HEK293 (cell line): ENCODE data around the gene PDZD2.

Experiments
- CTCF ChIA-PET: fragments of 350-600 bp; formaldehyde crosslinking; extraction: SDS; loops from one replicate; lab custom pipeline; 2021; ENCODE audit warnings: antibody characterized with exemption; lab: Yijun Ruan, JAX
- POLR2A ChIA-PET: fragments of 300-600 bp; formaldehyde crosslinking; extraction: SDS; loops from one replicate; lab custom pipeline; 2020; ENCODE audit warnings: antibody characterized with exemption, inconsistent platforms; lab: Yijun Ruan, JAX
- H3K27ac ChIP-seq: fragments of 200-500 bp; sonication (Bioruptor generic); 2 replicates; pipeline ENCODE4 v1.5.1; 2014; ENCODE audit warnings: low read depth, low read length, control low read depth, inconsistent platforms; ENCODE audit errors: extremely low read depth
- H3K36me3 ChIP-seq, 2 experiments: fragments of 200-500 bp in 1 of 2; sonication (Bioruptor generic) in 1 of 2; 1 replicate in 1 of 2; 2 replicates in 1 of 2; pipeline ENCODE4 v1.5.1; 2014 to 2017; ENCODE audit warnings: inconsistent platforms in 2 of 2, low read length in 2 of 2; ENCODE audit not compliant: control insufficient read depth in 2 of 2, insufficient read depth in 1 of 2
- H3K4me1 ChIP-seq: fragments of 200-500 bp; sonication (Bioruptor generic); 2 replicates; pipeline ENCODE4 v1.5.1; 2014; ENCODE audit warnings: mild to moderate bottlenecking, low read length, inconsistent platforms; ENCODE audit not compliant: control insufficient read depth, insufficient read depth
- H3K4me3 ChIP-seq: 2 replicates; pipeline ENCODE4 v1.5.1; 2011; ENCODE audit warnings: low read depth, mild to moderate bottlenecking, control low read depth, low read length, moderate library complexity
- H3K9me3 ChIP-seq: fragments of 200-500 bp; sonication (Bioruptor generic); 2 replicates; pipeline ENCODE4 v1.5.1; 2014; ENCODE audit warnings: low read depth, low read length, inconsistent platforms; ENCODE audit not compliant: control insufficient read depth, insufficient read depth
- MYNN ChIP-seq: fragments of 450-650 bp; formaldehyde crosslinking; IDR thresholded peaks from 2 replicates; pipeline ENCODE4 v1.5.1; 2016; ENCODE audit warnings: missing biosample characterization, missing genetic modification characterization, borderline replicate concordance
- PRDM10 ChIP-seq: fragments of 450-650 bp; formaldehyde crosslinking; IDR thresholded peaks from 2 replicates; pipeline ENCODE4 v1.5.1; 2016; ENCODE audit warnings: missing biosample characterization, missing genetic modification characterization
- PRDM6 ChIP-seq: fragments of 450-650 bp; formaldehyde crosslinking; IDR thresholded peaks from 2 replicates; pipeline ENCODE4 v1.5.1; 2017; ENCODE audit warnings: missing biosample characterization, missing genetic modification characterization
- ZBTB8A ChIP-seq: fragments of 450-650 bp; formaldehyde crosslinking; IDR thresholded peaks from 2 replicates; pipeline ENCODE4 v1.5.1; 2016; ENCODE audit warnings: missing biosample characterization, missing genetic modification characterization
- ZNF157 ChIP-seq: fragments of 450-650 bp; formaldehyde crosslinking; IDR thresholded peaks from 2 replicates; pipeline ENCODE4 v1.5.1; 2016; ENCODE audit warnings: missing biosample characterization, missing genetic modification characterization
- ZNF366 ChIP-seq: fragments of 450-650 bp; formaldehyde crosslinking; conservative IDR thresholded peaks from 2 replicates; pipeline ENCODE4 v1.5.1; 2016; ENCODE audit warnings: missing biosample characterization, missing genetic modification characterization
- ZNF394 ChIP-seq: fragments of 450-650 bp; formaldehyde crosslinking; IDR thresholded peaks from 2 replicates; pipeline ENCODE4 v1.5.1; 2016; ENCODE audit warnings: missing biosample characterization, missing genetic modification characterization, mild to moderate bottlenecking, moderate library complexity, borderline replicate concordance
- ZNF555 ChIP-seq: fragments of 450-650 bp; formaldehyde crosslinking; conservative IDR thresholded peaks from 2 replicates; pipeline ENCODE4 v1.5.1; 2017; ENCODE audit warnings: missing biosample characterization, mild to moderate bottlenecking, missing genetic modification characterization, inconsistent platforms
- ZNF560 ChIP-seq: fragments of 450-650 bp; formaldehyde crosslinking; IDR thresholded peaks from 2 replicates; pipeline ENCODE4 v1.5.1; 2017; ENCODE audit warnings: missing biosample characterization, missing genetic modification characterization, borderline replicate concordance
- ZNF660 ChIP-seq: fragments of 450-650 bp; IDR thresholded peaks from 2 replicates; pipeline ENCODE4 v1.5.1; 2018; ENCODE audit warnings: missing biosample characterization, mild to moderate bottlenecking, missing genetic modification characterization
- ZNF664 ChIP-seq: fragments of 450-650 bp; formaldehyde crosslinking; IDR thresholded peaks from 2 replicates; pipeline ENCODE4 v1.5.1; 2016; ENCODE audit warnings: missing biosample characterization, missing genetic modification characterization
- ZNF768 ChIP-seq: fragments of 450-650 bp; formaldehyde crosslinking; IDR thresholded peaks from 2 replicates; pipeline ENCODE4 v1.5.1; 2018; ENCODE audit warnings: missing biosample characterization, mild to moderate bottlenecking, missing genetic modification characterization
- TF ChIP-seq, protein P1 (sequence below): fragments of 450-650 bp; formaldehyde crosslinking; IDR thresholded peaks from 2 replicates; pipeline ENCODE4 v1.5.1; 2017; ENCODE audit warnings: missing biosample characterization, missing genetic modification characterization
- TF ChIP-seq, protein P2 (sequence below): fragments of 450-650 bp; formaldehyde crosslinking; IDR thresholded peaks from 2 replicates; pipeline ENCODE4 v1.5.1; 2016; ENCODE audit warnings: missing biosample characterization, missing genetic modification characterization
- TF ChIP-seq, protein P3 (sequence below): fragments of 450-650 bp; formaldehyde crosslinking; IDR thresholded peaks from 2 replicates; pipeline ENCODE4 v1.5.1; 2016; ENCODE audit warnings: missing biosample characterization, missing genetic modification characterization

The PDZD2 gene

DNA sequence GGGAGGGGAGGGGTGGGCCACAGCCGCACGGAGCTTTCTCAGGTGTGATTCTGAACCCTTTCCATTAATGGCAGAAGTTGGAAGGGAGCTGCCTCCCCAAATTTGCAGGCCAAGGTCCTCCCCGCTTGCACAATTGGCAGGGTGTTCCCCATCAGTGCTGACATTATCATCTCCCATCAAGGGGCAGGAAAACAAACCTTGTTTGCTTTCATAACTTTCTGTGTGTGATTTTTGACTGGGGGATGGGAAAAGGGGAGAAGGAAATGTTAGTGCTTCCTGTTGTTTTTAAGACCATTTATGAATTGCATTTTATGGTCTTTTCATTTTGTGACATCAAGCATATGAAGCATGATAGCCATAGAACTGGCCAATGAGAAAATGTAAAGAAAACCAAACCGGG lies 292.9 kb downstream of the PDZD2 start (continued):
- TF ChIP-seq ZNF366 (tag by site-specific recombination) (no peak), ZNF555 (no peak)

- no peak overlapping the region for H3K4me3 ChIP-seq
- TF ChIP-seq, protein P1, sequence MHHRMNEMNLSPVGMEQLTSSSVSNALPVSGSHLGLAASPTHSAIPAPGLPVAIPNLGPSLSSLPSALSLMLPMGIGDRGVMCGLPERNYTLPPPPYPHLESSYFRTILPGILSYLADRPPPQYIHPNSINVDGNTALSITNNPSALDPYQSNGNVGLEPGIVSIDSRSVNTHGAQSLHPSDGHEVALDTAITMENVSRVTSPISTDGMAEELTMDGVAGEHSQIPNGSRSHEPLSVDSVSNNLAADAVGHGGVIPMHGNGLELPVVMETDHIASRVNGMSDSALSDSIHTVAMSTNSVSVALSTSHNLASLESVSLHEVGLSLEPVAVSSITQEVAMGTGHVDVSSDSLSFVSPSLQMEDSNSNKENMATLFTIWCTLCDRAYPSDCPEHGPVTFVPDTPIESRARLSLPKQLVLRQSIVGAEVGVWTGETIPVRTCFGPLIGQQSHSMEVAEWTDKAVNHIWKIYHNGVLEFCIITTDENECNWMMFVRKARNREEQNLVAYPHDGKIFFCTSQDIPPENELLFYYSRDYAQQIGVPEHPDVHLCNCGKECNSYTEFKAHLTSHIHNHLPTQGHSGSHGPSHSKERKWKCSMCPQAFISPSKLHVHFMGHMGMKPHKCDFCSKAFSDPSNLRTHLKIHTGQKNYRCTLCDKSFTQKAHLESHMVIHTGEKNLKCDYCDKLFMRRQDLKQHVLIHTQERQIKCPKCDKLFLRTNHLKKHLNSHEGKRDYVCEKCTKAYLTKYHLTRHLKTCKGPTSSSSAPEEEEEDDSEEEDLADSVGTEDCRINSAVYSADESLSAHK (tag by site-specific recombination) = no peak
- no peak for TF ChIP-seq ZBTB8A (tag by site-specific recombination)
- no peak for TF ChIP-seq ZNF664
- TF ChIP-seq ZNF157 (tag by site-specific recombination) = no peak
- TF ChIP-seq, protein P2, sequence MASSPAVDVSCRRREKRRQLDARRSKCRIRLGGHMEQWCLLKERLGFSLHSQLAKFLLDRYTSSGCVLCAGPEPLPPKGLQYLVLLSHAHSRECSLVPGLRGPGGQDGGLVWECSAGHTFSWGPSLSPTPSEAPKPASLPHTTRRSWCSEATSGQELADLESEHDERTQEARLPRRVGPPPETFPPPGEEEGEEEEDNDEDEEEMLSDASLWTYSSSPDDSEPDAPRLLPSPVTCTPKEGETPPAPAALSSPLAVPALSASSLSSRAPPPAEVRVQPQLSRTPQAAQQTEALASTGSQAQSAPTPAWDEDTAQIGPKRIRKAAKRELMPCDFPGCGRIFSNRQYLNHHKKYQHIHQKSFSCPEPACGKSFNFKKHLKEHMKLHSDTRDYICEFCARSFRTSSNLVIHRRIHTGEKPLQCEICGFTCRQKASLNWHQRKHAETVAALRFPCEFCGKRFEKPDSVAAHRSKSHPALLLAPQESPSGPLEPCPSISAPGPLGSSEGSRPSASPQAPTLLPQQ (tag by site-specific recombination) = no peak
- TF ChIP-seq PRDM6 = no peak
- no peak for TF ChIP-seq ZNF560 (tag by site-specific recombination)
- TF ChIP-seq PRDM10 (tag by site-specific recombination) = no peak
- TF ChIP-seq ZNF768 (tag by site-specific recombination) = no peak
- TF ChIP-seq ZNF394 (tag by site-specific recombination) = no peak
- TF ChIP-seq, protein P3, sequence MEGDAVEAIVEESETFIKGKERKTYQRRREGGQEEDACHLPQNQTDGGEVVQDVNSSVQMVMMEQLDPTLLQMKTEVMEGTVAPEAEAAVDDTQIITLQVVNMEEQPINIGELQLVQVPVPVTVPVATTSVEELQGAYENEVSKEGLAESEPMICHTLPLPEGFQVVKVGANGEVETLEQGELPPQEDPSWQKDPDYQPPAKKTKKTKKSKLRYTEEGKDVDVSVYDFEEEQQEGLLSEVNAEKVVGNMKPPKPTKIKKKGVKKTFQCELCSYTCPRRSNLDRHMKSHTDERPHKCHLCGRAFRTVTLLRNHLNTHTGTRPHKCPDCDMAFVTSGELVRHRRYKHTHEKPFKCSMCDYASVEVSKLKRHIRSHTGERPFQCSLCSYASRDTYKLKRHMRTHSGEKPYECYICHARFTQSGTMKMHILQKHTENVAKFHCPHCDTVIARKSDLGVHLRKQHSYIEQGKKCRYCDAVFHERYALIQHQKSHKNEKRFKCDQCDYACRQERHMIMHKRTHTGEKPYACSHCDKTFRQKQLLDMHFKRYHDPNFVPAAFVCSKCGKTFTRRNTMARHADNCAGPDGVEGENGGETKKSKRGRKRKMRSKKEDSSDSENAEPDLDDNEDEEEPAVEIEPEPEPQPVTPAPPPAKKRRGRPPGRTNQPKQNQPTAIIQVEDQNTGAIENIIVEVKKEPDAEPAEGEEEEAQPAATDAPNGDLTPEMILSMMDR = no peak
- no peak for TF ChIP-seq ZNF366 (tag by site-specific recombination)
- TF ChIP-seq ZNF660 (tag by site-specific recombination) = no peak
- no peak for TF ChIP-seq MYNN (tag by site-specific recombination)
- H3K36me3 ChIP-seq = no peaks in the 10 kb centered on the region
- 0 out of 2 replicates have a peak, but pooled peaks cover 3% of the 10 kb centered on the region for H3K4me1 ChIP-seq
- POLR2A ChIA-PET = no interaction called here
- H3K27ac ChIP-seq = no peak overlapping the region
- no peaks in the 10 kb centered on the region for H3K9me3 ChIP-seq
- CTCF ChIA-PET = interaction anchor here (0.6 to 0.7 kb wide), 3 partner anchors 19 to 158 kb away, joined by 3 to 4 read pairs (median 4); no protein-coding TSS in a partner anchor
Observed at GRCh38 chr5:31934156-31934555, 295.2 kb downstream of the PDZD2 start.
